Ishikawa (cell line): ENCODE results near the gene ABHD3.

Experiments used
- CEBPB ChIP-seq: IDR thresholded peaks from 2 replicates; pipeline ENCODE4 v1.6.1; 2012
- CREB1 ChIP-seq: IDR thresholded peaks from 2 replicates; pipeline ENCODE4 v1.6.1; 2012; ENCODE audit warnings: low read depth
- EGR1 ChIP-seq: IDR thresholded peaks from 2 replicates; pipeline ENCODE4 v1.6.1; 2012
- EP300 ChIP-seq: IDR thresholded peaks from 2 replicates; pipeline ENCODE4 v1.6.1; 2012; ENCODE audit warnings: borderline replicate concordance
- FOXM1 ChIP-seq: IDR thresholded peaks from 2 replicates; pipeline ENCODE4 v1.6.1; 2012; ENCODE audit warnings: low read depth, borderline replicate concordance
- MAX ChIP-seq: IDR thresholded peaks from 2 replicates; pipeline ENCODE4 v1.6.1; 2012
- NFIC ChIP-seq: IDR thresholded peaks from 2 replicates; pipeline ENCODE4 v1.6.1; 2012
- RAD21 ChIP-seq: IDR thresholded peaks from 2 replicates; pipeline ENCODE4 v1.6.1; 2012; ENCODE audit warnings: low read depth
- REST ChIP-seq: IDR thresholded peaks from 2 replicates; pipeline ENCODE4 v1.6.1; 2012; ENCODE audit warnings: low read depth, mild to moderate bottlenecking
- TAF1 ChIP-seq: IDR thresholded peaks from 2 replicates; pipeline ENCODE4 v1.6.1; 2012; ENCODE audit warnings: low read depth, mild to moderate bottlenecking
- TCF12 ChIP-seq: IDR thresholded peaks from 2 replicates; pipeline ENCODE4 v1.6.1; 2012; ENCODE audit warnings: low read depth
- TEAD4 ChIP-seq: IDR thresholded peaks from 2 replicates; pipeline ENCODE4 v1.6.1; 2012
- USF1 ChIP-seq: IDR thresholded peaks from 2 replicates; pipeline ENCODE4 v1.6.1; 2012
- YY1 ChIP-seq: IDR thresholded peaks from 2 replicates; pipeline ENCODE4 v1.6.1; 2012; ENCODE audit warnings: low read depth
- ZBTB7A ChIP-seq: IDR thresholded peaks from 2 replicates; pipeline ENCODE4 v1.6.1; 2012; ENCODE audit warnings: low read depth

ABHD3 gene

GRCh38 chr18:21660078-21660477, 44.5 kb downstream of the ABHD3 start:
- TF ChIP-seq CREB1, result no peak

- TF ChIP-seq TAF1 (no peak), YY1 (no peak), RAD21 (no peak)
These were observed 48.2 kb downstream of the ABHD3 start for GRCh38 chr18:21656402-21656801.

GRCh38 chr18:21653361-21653760, 51.2 kb downstream of the ABHD3 start:
- TF ChIP-seq EP300 (no peak), TCF12 (no peak), RAD21 (no peak), TEAD4 (no peak), CEBPB (no peak), YY1 (no peak), EGR1 (no peak), USF1 (no peak), TAF1 (no peak), MAX (no peak), CREB1 (no peak), FOXM1 (no peak), REST (no peak)

GRCh38 chr18:21652073-21652472, 52.5 kb downstream of the ABHD3 start:
- TF ChIP-seq MAX, result no peak
- no peak for TF ChIP-seq EGR1
- no peak for TF ChIP-seq CEBPB
- TF ChIP-seq REST, result no peak
- no peak for TF ChIP-seq CREB1

GRCh38 chr18:21650311-21650710, 54.3 kb downstream of the ABHD3 start:
- TF ChIP-seq ZBTB7A (no peak), EP300 (no peak), FOXM1 (no peak), USF1 (no peak)

GRCh38 chr18:21638822-21639221, 65.8 kb downstream of the ABHD3 start:
- no peak for TF ChIP-seq NFIC
- TF ChIP-seq REST, result no peak
- no peak for TF ChIP-seq TEAD4
- TF ChIP-seq FOXM1, result no peak
- TF ChIP-seq ZBTB7A, result no peak
- TF ChIP-seq USF1, result no peak
- no peak for TF ChIP-seq TCF12
- TF ChIP-seq RAD21, result no peak
- no peak for TF ChIP-seq YY1
- TF ChIP-seq MAX, result no peak
- no peak for TF ChIP-seq TAF1
